Measurements from ENCODE around the gene TTC28. TPM values are rescaled to one million over a fixed set of nuclear protein-coding genes. Genes with fewer than 3 reads are reported as not detected.
A peak's percentile ranks its signal among the peaks of the same experiment; 100 is the strongest.
"Not testable (repeated sequence)": the region's sequence is repeated elsewhere in the genome, so short reads cannot be mapped to it uniquely, and the experiment has no call there.

TTC28 gene
- total RNA-seq, 1 donor from 2014 or later: 10.4 TPM

DNA sequence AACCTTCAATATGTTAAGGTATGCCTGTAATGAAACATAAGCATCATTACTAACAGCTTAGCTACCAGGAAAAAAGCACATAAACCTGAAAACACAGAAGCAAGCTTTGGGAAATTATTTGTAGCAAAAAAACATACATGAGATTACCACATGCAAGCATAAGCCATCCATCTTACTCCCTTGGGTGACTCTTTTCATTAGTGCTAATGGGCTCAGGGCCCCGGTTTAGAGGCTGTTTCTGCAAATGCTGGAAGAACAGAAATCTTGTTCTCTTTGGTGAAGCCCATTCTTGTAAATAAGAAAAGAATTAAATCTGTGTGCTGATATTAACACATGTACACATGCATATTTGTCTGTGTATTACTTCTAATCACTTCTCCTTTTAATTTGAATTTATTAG lies 314.3 kb downstream of the TTC28 start:
- intact Hi-C loops (cut with DNase I): no loop called here
- ATAC-seq (no peak), DNase-seq (ENCODE audit: missing footprints) (no peak)

DNA sequence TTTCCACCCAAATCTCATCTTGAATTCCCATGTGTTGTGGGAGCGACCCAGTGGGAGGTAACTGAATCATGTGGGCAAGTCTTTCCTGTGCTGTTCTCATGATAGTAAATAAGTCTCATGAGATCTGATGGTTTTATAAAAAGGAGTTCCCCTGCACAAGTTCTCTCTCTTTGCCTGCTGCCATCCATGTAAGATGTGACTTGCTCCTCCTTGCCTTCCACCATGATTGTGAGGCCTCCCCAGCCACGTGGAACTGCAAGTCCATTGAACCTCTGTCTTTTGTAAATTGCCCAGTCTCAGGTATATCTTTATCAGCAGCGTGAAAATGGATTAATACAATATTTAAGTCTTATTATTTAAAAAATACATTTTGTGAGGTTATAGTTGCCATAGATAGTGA lies 315.5 kb downstream of the TTC28 start:
- ATAC-seq; DNase-seq (ENCODE audit: missing footprints); intact Hi-C loops (cut with DNase I): not testable (repeated sequence)

DNA sequence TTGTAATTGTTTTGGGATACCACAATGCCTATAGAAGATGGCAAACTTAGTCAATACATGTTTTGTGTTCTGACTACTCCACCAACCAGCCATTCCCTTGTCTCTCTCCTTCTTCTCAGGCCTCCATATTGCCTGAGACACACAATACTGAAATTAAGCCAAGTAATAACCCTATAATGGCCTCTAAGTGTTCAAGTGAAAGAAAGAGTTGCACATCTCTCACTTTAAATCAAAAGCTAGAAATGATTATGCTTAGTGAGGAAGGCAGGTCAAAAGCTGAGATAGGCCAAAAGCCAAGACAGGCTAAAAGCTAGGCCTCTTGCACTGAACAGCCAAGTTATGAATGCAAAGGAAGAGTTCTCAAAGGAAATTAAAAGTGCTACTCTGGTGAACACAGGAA lies 318.7 kb downstream of the TTC28 start:
- ATAC-seq (no peak), DNase-seq (ENCODE audit: missing footprints) (no peak)
- intact Hi-C loops (cut with DNase I): no loop called here

DNA sequence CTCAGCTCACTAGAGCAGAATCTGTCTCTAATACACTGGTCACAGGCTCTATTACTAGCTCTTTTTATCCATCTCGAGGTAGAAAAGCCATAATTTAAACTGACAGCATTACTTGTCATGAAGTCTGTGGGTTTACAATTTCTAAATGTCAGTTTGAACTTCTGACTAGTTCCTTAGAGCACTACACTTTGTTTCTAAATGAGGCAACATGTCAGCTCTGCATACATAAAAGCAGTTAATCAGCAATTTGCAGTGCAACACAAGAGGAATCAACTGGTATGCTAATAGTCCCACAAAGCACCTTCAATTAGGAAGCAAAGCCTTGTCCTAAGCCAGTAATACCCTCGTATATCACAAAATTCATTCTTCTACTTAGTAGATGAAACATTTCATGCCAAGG lies 321.3 kb downstream of the TTC28 start:
- DNase-seq (ENCODE audit: missing footprints): no peak
- intact Hi-C loops (cut with DNase I): no loop called here

DNA sequence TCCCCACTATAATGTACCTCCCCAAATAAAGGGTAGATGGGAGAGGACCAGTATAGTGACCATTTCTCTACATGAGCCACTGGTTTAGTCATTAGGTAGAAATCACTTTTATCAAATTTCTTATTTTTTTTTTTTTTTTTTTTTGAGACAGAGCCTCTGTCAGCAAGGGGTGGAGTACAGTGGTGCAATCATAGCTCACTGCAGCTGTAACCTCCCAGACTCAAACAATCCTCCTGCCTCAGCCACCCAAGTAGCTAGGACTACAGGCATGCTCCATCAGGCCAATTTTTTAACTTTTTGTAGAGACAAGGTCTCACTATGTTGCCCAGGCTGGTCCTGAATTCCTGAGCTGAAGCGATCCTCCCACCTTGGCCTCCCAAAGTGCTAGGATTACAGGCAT lies 322.4 kb downstream of the TTC28 start:
- DNase-seq (ENCODE audit: missing footprints) (no peak), ATAC-seq (no peak)
- intact Hi-C loops (cut with DNase I): no loop called here

More for the DNA sequence above, 321.3 kb downstream of the TTC28 start:
- no peak for ATAC-seq

DNA sequence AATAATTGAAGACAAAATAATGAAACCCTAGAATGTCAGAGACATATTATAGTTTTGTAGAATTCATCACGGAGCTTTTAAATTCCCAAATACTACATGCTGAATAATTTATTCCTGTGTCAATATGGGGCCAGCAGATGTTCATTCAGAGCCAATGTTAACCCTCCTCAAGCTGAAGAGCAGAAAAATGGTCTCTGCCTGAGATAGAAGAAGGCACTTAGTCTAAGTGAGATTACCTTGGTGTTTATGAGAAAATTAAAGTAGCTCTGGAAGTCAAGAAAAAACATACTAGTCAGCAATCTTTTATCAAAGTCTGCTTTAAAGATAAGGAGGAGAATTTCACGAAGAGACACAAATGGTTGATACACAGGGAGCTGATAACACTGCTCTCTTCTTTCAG lies 328.2 kb downstream of the TTC28 start:
- ATAC-seq (no peak), DNase-seq (ENCODE audit: missing footprints) (no peak)
- intact Hi-C loops (cut with DNase I): no loop called here

DNA sequence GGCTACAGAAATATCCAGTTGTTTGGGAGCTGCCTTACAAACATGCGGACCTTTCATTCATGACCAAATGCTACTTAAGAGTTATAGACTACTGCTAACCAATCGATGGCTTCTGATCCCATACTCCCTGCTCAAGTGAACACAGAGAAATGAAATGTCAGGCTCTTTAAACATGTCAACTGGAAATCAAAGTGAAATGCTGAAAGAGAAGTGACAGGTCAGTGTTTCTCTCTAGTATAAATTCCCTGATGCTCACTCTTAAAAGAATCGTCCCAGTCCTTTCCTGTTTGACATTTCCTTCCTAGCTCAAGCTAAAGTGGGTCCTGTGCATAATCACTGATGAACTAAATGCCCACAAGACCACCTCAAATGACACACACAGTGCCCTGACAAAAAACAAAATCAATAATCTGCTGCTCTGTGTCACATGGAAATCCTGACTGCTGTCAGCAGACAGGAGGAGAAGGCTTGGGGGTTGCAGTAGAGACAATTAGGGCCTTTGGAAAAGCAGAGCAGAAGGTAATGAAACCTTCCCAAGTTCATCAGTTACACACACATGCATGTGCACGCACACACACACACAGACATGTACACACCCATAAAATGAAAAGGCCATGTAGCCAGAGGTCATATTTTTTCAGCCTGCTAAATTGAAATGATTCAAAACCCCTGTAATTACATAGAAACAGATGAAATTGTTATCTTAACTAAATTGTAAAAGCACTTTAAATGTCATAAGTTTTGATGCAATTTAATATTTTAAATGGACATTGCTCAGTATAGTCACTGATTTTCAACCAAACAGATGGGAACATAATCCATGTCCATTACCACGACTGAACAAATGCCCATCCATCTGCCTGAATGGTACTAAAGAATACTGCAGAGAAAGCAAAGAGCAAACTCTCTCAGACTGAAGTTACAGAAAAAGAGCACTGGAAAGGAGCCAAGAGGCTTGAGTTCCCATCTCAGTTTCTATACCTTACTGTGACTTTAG lies 330.7 kb downstream of the TTC28 start:
- intact Hi-C loops (cut with DNase I): no loop called here
- no peak for ATAC-seq

DNA sequence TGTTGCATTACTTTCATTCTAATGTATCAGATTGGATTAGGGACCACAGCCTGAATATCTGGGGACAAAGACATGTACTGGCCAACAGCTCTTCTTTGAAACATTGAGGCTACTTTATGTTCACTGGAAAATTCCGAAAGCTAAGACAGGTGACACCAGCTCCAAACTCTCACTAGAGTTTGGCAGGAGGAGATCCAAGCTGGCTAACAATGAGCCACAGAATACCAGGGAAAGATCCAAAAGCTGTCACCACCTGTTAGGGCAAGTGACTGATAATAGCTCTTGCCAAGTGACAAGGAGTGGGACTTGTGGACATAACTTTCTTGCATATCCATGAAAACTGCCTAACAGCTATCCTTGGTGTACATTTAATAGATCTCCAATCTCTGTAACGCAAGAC lies 333.3 kb downstream of the TTC28 start:
- ATAC-seq (peak; percentile 72), DNase-seq (ENCODE audit: missing footprints) (no peak)
- intact Hi-C loops (cut with DNase I): no loop called here

More for the DNA sequence above, 330.7 kb downstream of the TTC28 start:
- no peak for DNase-seq (ENCODE audit: missing footprints)

DNA sequence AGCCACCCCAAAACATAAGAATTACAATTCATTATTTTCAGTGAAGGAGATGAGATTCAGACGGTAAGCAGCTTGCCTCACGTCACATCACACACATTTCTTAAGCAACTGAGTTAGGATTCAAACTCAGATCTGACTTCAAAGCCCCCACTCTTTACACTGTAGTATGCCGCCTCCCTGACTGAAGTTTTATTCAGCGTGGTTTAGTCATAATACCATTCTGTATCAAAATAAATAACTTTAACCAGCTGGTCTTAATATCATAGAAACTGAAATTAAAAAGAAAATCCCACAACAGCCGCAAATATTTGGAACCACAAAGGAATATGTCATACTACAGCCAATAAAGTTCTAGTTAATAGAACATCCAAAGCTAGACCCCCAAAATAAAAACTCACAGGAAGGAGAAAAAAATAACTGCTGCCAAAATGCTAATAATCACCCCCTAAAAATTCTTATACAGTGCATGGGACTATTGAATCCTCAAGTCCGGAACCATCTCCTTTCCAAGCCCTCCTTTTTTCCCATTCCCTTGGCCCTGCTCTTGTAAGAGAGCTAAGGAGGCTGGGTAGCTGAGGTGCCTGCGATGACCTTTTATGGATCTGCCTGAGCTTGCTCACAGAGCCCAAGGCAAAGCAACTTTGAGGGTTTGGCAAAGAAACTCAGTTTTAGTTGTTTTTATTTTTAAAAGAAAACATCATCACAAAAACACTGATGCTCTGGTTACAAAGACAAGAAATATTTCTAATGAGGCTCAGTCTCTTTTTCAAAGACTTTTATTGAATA lies 334.5 kb downstream of the TTC28 start:
- intact Hi-C loops (cut with DNase I): no loop called here
- DNase-seq (ENCODE audit: missing footprints) (no peak), ATAC-seq (peak; percentile 74)

DNA sequence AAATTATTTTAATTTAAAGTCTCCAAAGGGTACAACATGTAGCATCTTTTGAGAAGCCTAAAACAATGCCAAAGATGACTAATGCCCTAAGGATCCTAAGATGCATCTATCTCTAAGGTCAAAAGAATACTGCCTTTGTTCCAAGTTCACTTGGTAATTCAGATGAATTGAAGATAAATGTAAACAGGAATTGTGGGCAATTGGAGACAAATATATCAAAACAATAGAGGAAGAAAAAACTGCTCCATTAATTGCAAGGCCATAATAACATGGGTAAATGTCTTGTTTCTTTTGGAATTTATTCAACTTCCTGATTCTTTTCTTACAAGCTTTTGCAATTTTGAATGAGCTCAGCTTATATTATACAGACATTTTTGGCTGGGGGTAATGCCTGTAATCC lies 338.6 kb downstream of the TTC28 start:
- DNase-seq (ENCODE audit: missing footprints): no peak
- no peak for ATAC-seq
- intact Hi-C loops (cut with DNase I): no loop called here

DNA sequence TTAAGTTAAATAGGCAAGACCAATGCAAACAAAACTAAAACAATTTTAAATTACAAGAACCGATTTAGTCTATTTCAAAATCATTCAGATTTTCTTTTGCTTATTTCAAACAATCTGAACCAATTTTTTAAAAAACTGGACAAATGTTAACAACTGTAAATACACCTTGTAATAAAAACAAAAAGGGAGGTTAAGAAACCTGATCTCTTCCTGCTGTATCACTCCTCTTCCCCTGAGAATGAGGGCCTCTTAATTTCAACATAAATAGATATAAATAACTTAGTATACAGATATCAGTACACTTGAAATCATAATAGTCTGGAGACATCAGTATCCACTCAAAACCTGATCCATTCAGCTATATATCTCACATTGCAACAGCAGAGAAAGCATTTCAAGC lies 346.6 kb downstream of the TTC28 start:
- ATAC-seq: no peak
- intact Hi-C loops (cut with DNase I): no loop called here
- DNase-seq (ENCODE audit: missing footprints): no peak

DNA sequence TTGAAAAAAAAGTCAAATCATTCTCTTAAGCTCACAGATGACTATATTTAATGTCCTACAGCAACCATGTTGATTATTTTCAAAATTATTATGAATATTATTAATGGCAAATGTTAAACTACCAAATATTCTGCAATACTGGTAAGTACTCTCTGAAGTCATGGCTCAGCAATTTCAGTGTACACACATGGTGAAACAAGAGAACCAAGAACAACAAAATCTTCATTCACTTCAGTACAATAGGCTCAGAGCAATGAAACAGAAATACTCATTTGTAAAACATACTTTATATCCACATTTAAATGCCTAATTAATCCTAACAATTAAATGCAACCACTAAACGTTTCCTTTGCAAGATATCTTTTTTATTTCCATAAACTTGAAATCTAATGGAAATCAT lies 347.2 kb downstream of the TTC28 start:
- ATAC-seq: no peak
- no peak for DNase-seq (ENCODE audit: missing footprints)
- intact Hi-C loops (cut with DNase I): no loop called here

DNA sequence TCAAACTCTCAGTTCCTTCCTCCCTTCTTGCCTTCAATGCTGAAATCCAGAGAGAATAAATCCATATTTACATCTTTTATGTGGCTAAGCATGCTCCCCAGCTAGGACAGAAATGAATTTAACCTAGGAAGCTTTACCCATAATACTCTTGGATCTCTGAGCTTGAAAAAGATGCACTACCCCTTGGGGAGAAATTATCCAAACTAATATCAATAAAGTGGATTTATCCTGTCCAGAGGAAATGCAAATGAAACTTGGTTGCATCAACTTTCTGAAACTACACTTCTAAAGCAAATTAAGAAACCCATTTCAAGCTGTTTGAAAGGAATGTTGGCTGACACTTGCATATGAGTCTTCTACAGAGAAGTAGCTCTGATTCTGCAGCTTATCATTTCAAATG lies 347.9 kb downstream of the TTC28 start:
- intact Hi-C loops (cut with DNase I): no loop called here
- DNase-seq (ENCODE audit: missing footprints) (no peak), ATAC-seq (no peak)

DNA sequence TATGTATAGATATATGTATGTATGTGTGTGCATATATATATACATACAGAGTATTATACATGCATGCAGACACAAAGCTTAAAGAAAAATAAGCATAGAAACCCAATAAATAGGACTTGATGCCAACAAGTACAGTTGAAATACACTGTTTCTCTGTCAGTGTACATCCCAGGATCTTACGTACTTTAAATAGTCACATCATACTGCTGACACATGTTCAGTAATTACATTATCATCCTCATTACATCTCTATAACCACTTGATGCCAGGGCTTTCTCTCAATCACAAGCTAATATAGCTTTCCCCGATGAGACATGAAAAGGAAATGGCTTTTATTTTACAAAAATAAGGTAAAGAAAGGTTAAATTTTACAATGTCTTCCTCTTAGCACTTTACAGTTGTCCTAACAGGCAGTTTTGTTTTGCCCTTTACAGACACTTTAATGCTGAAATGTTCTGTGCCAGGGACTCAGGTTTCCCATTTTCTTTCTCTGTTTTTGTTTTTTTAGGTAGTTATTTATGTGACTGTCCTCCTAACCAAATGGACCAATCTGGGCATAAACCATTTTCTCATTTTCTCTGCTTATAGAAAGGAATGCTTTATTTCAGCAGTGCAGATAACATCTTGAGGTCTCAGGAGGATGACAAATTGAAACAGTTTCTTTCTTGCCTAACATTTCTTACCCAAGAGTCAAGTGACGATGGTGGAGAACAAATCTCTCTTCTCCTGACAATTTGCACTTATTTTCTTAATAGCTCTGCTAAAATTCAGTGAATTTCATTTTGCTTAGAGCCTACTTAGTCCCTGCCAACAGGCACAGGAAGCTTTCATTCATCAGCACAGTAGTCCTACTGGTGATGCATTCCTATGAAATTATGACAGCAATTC lies 350.2 kb downstream of the TTC28 start:
- DNase-seq (ENCODE audit: missing footprints): no peak
- ATAC-seq: peak; percentile 76
- intact Hi-C loops (cut with DNase I): no loop called here

DNA sequence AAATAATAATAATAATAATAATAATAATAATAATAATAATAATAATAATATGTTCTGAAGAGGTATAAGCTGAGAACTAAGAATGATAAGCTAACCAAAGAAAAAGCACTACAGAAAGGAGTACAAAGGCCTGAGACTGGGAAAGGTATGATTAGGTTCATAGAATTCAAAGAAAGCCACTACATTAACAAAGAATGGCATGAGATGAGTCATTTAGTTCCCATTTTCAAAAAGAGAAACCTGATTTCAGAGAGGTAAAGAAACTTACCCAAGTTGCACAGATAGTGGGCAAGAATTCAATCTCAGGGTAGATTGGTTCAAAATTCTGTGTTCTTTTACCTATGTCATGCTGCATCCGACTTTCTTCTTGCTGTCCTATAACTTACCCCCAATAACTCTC lies 350.9 kb downstream of the TTC28 start:
- intact Hi-C loops (cut with DNase I): no loop called here
- ATAC-seq (no peak), DNase-seq (ENCODE audit: missing footprints) (no peak)

DNA sequence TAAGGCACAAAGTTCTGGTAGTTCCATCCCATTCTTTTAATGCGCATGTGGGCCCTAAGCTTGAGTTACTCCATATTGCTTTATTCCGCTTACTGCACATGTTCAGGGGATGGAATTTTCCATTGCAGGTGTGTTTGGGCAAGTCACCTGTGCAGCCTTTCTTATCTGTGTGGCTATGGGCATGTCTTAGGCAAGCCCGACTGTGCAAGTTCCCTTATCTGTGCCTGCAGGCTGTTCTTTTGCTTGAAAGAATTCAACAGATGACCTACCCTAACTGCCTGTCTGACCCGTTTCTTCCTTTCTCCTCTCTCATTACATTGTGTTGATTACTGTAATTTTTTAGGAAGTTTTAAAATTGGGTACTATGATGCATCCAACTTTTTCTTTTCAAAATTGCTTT lies 363.6 kb downstream of the TTC28 start:
- no peak for ATAC-seq
- intact Hi-C loops (cut with DNase I): no loop called here
- no peak for DNase-seq (ENCODE audit: missing footprints)

DNA sequence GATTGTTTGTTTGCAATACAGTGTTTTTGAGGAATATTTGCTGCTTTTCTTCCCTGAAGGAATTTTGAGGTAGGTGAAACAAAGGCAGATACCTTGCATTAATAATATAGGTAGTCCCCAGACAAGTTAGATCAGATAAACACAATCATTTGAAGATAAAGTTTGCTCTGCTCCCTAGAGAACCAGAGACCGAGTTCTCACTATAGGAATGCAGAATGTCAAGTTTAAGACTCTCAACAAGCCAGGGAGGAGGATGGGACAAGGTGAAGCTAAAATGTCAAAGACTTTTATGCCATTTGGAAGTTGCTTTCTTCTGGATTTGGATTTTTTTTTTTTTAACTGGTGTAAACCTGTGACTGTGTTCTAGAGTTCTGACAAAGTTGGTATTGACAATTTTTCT lies 364.7 kb downstream of the TTC28 start:
- intact Hi-C loops (cut with DNase I): no loop called here
- DNase-seq (ENCODE audit: missing footprints) (no peak), ATAC-seq (no peak)

DNA sequence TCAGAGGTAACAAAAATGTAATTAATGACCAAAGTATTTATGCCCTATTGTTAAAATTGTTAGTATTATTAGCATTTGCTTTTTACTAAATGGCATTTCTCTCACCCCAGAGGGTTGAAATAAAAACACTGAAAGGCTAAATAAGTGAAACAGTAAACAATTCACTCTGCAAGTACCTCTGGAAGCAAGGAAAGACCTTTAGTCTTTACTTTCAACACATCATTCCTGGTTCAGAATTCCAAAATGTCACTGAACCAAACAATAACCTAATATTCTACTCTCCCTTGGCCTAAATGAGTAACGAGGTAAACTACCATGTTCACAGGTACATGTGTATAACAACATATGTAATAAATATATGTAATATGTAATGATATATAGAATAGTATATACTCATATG lies 369.3 kb downstream of the TTC28 start:
- no peak for ATAC-seq
- DNase-seq (ENCODE audit: missing footprints): no peak
- intact Hi-C loops (cut with DNase I): no loop called here

DNA sequence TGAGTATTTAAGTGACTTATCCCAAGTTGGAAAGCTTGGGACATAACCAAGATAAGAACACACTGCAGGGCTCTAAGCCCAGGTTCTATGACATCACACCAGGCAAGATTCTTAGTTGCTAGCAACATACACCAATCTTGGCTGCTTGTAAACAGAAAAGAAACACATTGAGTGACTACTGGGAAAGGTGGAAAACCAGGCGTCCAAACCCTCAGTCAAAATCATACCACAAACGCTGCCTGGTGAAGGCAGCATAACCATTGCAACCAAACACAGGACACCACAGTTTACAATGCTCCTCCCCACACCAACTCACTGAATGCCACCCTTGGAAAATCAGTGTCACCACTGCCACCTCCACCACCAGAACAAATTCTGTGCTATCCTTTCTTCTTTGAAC lies 379.9 kb downstream of the TTC28 start:
- ATAC-seq: peak; percentile 96
- DNase-seq (ENCODE audit: missing footprints): no peak
- intact Hi-C loops (cut with DNase I): loop anchor here (5.0 kb wide), 2 partner anchors 143 to 187 kb away; no protein-coding TSS in a partner anchor

All from Right ventricle myocardium inferior (tissue), 1 donor.